Neural progenitor cell (in vitro differentiated cells): ENCODE measurements around the gene MSI2. TPM values are rescaled to one million over a fixed set of nuclear protein-coding genes. Genes with fewer than 3 reads are reported as not detected.

Source experiments
- DNase-seq: peaks from one replicate; pipeline ENCODE4 v3.0.0-alpha.2; 2016; ENCODE audit warnings: low spot score
- H2AFZ ChIP-seq: fragments of 200-600 bp; sonication (generic); replicated peaks from 2 replicates; pipeline ENCODE4 v1.6.1; 2016; ENCODE audit warnings: antibody characterized with exemption
- H3F3A ChIP-seq: fragments of 200-600 bp; sonication (generic); 2 replicates; pipeline ENCODE4 v1.6.1; 2016; ENCODE audit warnings: antibody characterized with exemption, low read depth
- H3K27ac ChIP-seq: fragments of 200-600 bp; sonication (generic); 2 replicates; pipeline ENCODE4 v1.5.1; 2016; ENCODE audit warnings: mild to moderate bottlenecking
- H3K27me3 ChIP-seq: fragments of 200-600 bp; sonication (generic); 2 replicates; pipeline ENCODE4 v1.6.1; 2016; ENCODE audit warnings: mild to moderate bottlenecking, moderate library complexity
- H3K36me3 ChIP-seq: fragments of 200-600 bp; sonication (generic); 2 replicates; pipeline ENCODE4 v1.5.1; 2016
- H3K4me1 ChIP-seq: fragments of 200-600 bp; sonication (generic); 2 replicates; pipeline ENCODE4 v1.6.1; 2016; ENCODE audit warnings: mixed run types
- H3K4me2 ChIP-seq: fragments of 200-600 bp; sonication (generic); 2 replicates; pipeline ENCODE4 v1.6.1; 2016
- H3K4me3 ChIP-seq: fragments of 200-600 bp; sonication (generic); 2 replicates; pipeline ENCODE4 v1.5.1; 2016
- H3K79me2 ChIP-seq: fragments of 200-600 bp; sonication (generic); 2 replicates; pipeline ENCODE4 v1.6.1; 2016; ENCODE audit warnings: low read depth
- H3K9ac ChIP-seq: fragments of 200-600 bp; sonication (generic); 2 replicates; pipeline ENCODE4 v1.6.1; 2016
- H3K9me3 ChIP-seq: fragments of 200-600 bp; sonication (generic); 2 replicates; pipeline ENCODE4 v1.5.1; 2016; ENCODE audit warnings: low read depth
- H4K20me1 ChIP-seq: fragments of 200-600 bp; sonication (generic); 2 replicates; pipeline ENCODE4 v1.6.1; 2016; ENCODE audit warnings: low read depth
- H3K27ac Mint-ChIP-seq: 3 replicates; pipeline ENCODE4 v1.8.0; 2021; ENCODE audit warnings: mixed read lengths
- H3K27me3 Mint-ChIP-seq: 2 replicates; pipeline ENCODE4 v1.8.0; 2022; ENCODE audit warnings: low read depth, mild to moderate bottlenecking, inconsistent platforms, moderate library complexity, mixed read lengths; ENCODE audit not compliant: insufficient read depth
- H3K36me3 Mint-ChIP-seq: 3 replicates; pipeline ENCODE4 v1.8.0; 2021; ENCODE audit warnings: mixed read lengths
- H3K4me1 Mint-ChIP-seq: 3 replicates; pipeline ENCODE4 v1.8.0; 2021; ENCODE audit warnings: mixed read lengths
- H3K4me3 Mint-ChIP-seq: 3 replicates; pipeline ENCODE4 v1.8.0; 2021; ENCODE audit warnings: mild to moderate bottlenecking, moderate library complexity, mixed read lengths
- H3K9me3 Mint-ChIP-seq: 3 replicates; pipeline ENCODE4 v1.8.0; 2020; ENCODE audit warnings: mixed read lengths
- CTCF ChIP-seq: fragments of 200-600 bp; sonication (generic); IDR thresholded peaks from 2 replicates; pipeline ENCODE4 v1.5.1; 2017; ENCODE audit warnings: antibody characterized with exemption, mild to moderate bottlenecking
- EZH2 ChIP-seq: fragments of 200-600 bp; sonication (generic); IDR thresholded peaks from 2 replicates; pipeline ENCODE4 v1.6.1; 2017; ENCODE audit warnings: antibody characterized with exemption, mild to moderate bottlenecking, moderate library complexity
- EZH2phosphoT487 ChIP-seq: fragments of 200-600 bp; sonication (generic); IDR thresholded peaks from 2 replicates; pipeline ENCODE4 v1.6.1; 2017; ENCODE audit warnings: antibody characterized with exemption
- total RNA-seq: library from RNA; depleted of rRNA; stranded (reverse); fragments of >200 nt; gene quantifications from 2 replicates; pipeline ENCODE4 v1.2.3, GENCODE V29; 2015; ENCODE audit warnings: low replicate concordance

Gene MSI2
- total RNA-seq, 1 donor from 2014 or later: 96.9 TPM

- no peak overlapping the region for H3K9ac ChIP-seq
- peaks cover 75% of the 10 kb centered on the region for H3K4me1 Mint-ChIP-seq
- H3K27ac ChIP-seq: peak overlapping the region; percentile 95
- no peak overlapping the region for H3K4me2 ChIP-seq
- no peaks in the 10 kb centered on the region for H3K27me3 Mint-ChIP-seq
- H3K27ac Mint-ChIP-seq: peak overlapping the region; percentile 26
- H2AFZ ChIP-seq: no peak overlapping the region
- no peaks in the 10 kb centered on the region for H3K9me3 Mint-ChIP-seq
- peaks cover 29% of the 10 kb centered on the region for H3F3A ChIP-seq
- no peak overlapping the region for H3K4me3 ChIP-seq
- DNase-seq: no peak
- H4K20me1 ChIP-seq: peaks cover 92% of the 10 kb centered on the region
- no peak overlapping the region for H3K4me3 Mint-ChIP-seq
- H3K9me3 ChIP-seq: no peaks in the 10 kb centered on the region
- no peaks in the 10 kb centered on the region for H3K36me3 ChIP-seq
- TF ChIP-seq EZH2phosphoT487 (no peak), EZH2 (no peak), CTCF (no peak)
- no peaks in the 10 kb centered on the region for H3K27me3 ChIP-seq
- H3K4me1 ChIP-seq: peaks cover 36% of the 10 kb centered on the region
- peaks cover 52% of the 10 kb centered on the region for H3K36me3 Mint-ChIP-seq
- H3K79me2 ChIP-seq: peaks cover 97% of the 10 kb centered on the region
Observed at GRCh38 chr17:57312242-57312641, 55.9 kb downstream of the MSI2 start.

GRCh38 chr17:57313097-57313835 lies 56.9 kb downstream of the MSI2 start:
- Mint-ChIP-seq H3K4me1 (peaks cover 76% of the 10 kb centered on the region), H3K9me3 (no peaks in the 10 kb centered on the region), H3K36me3 (peaks cover 54% of the 10 kb centered on the region), H3K4me3 (no peak overlapping the region), H3K27me3 (peaks cover 4% of the 10 kb centered on the region), H3K27ac (peak overlapping the region; percentile 26)
- no peaks in the 10 kb centered on the region for H3K9me3 ChIP-seq
- H3K27me3 ChIP-seq: no peaks in the 10 kb centered on the region
- H3K4me3 ChIP-seq: peak overlapping the region; percentile 15
- H2AFZ ChIP-seq: no peak overlapping the region
- peak overlapping the region; percentile 95 for H3K27ac ChIP-seq
- H3K9ac ChIP-seq: peak overlapping the region; percentile 51
- peaks cover 29% of the 10 kb centered on the region for H3F3A ChIP-seq
- peak; percentile 33 for DNase-seq
- peak overlapping the region; percentile 72 for H3K4me2 ChIP-seq
- no peaks in the 10 kb centered on the region for H3K36me3 ChIP-seq
- peaks cover 87% of the 10 kb centered on the region for H4K20me1 ChIP-seq
- H3K79me2 ChIP-seq: peaks cover 97% of the 10 kb centered on the region
- TF ChIP-seq CTCF: no peak
- TF ChIP-seq EZH2: no peak
- no peak for TF ChIP-seq EZH2phosphoT487
- peaks cover 36% of the 10 kb centered on the region for H3K4me1 ChIP-seq

- H3K27ac ChIP-seq: peak overlapping the region; percentile 63
- DNase-seq: no peak
- TF ChIP-seq CTCF (no peak), EZH2phosphoT487 (no peak), EZH2 (no peak)
Observed at GRCh38 chr17:57315061-57316015, 59.0 kb downstream of the MSI2 start.

More at GRCh38 chr17:57315061-57316015, 59.0 kb downstream of the MSI2 start:
- H4K20me1 ChIP-seq: peaks cover 86% of the 10 kb centered on the region
- H2AFZ ChIP-seq: no peak overlapping the region
- no peak overlapping the region for H3K4me3 ChIP-seq
- Mint-ChIP-seq H3K4me3 (no peak overlapping the region), H3K9me3 (no peaks in the 10 kb centered on the region), H3K36me3 (peaks cover 58% of the 10 kb centered on the region), H3K27ac (peak overlapping the region; percentile 76), H3K4me1 (peaks cover 78% of the 10 kb centered on the region), H3K27me3 (peaks cover 8% of the 10 kb centered on the region)
- peaks cover 100% of the 10 kb centered on the region for H3K79me2 ChIP-seq
- peaks cover 29% of the 10 kb centered on the region for H3F3A ChIP-seq
- H3K27me3 ChIP-seq: no peaks in the 10 kb centered on the region
- peak overlapping the region; percentile 10 for H3K4me2 ChIP-seq
- no peaks in the 10 kb centered on the region for H3K9me3 ChIP-seq
- no peaks in the 10 kb centered on the region for H3K36me3 ChIP-seq
- peaks cover 49% of the 10 kb centered on the region for H3K4me1 ChIP-seq
- no peak overlapping the region for H3K9ac ChIP-seq
